Endothelial cell of hepatic sinusoid (primary cell): ENCODE results near the gene IKZF1.
"Not testable (repeated sequence)": the region's sequence is repeated elsewhere in the genome, so short reads cannot be mapped to it uniquely, and the experiment has no call there.

Experiments
- in situ Hi-C: cut with HindIII; loops from 2 replicates; pipeline ENCODE4 v1.10.0; 2017; ENCODE audit warnings: low sequenced_read_pairs

The IKZF1 gene

GRCh38 chr7:50332241-50333165, 28.0 kb downstream of the IKZF1 start:
- in situ Hi-C loops, result no loop called here

- in situ Hi-C loops, result no loop called here
Measured at GRCh38 chr7:50333221-50333651, 28.7 kb downstream of the IKZF1 start.

- in situ Hi-C loops, result no loop called here
Measured at GRCh38 chr7:50334341-50334994, 30.0 kb downstream of the IKZF1 start.

GRCh38 chr7:50335230-50335794, 30.8 kb downstream of the IKZF1 start:
- in situ Hi-C loops, result no loop called here

GRCh38 chr7:50335795-50336754, 31.6 kb downstream of the IKZF1 start:
- in situ Hi-C loops, result no loop called here

GRCh38 chr7:50336894-50337703, 32.6 kb downstream of the IKZF1 start:
- in situ Hi-C loops, result no loop called here

- in situ Hi-C loops, result not testable (repeated sequence)
Measured at GRCh38 chr7:50339472-50339871, 35.0 kb downstream of the IKZF1 start.

- in situ Hi-C loops, result no loop called here
Measured at GRCh38 chr7:50339990-50340500, 35.5 kb downstream of the IKZF1 start.

GRCh38 chr7:50341724-50342123, 37.2 kb downstream of the IKZF1 start:
- in situ Hi-C loops, result no loop called here

GRCh38 chr7:50342616-50343114, 38.1 kb downstream of the IKZF1 start:
- in situ Hi-C loops, result no loop called here

- in situ Hi-C loops, result loop anchor here (5.0 kb wide), 1 partner anchor 65 kb away; no protein-coding TSS in a partner anchor
Measured at GRCh38 chr7:50346545-50347497, 42.3 kb downstream of the IKZF1 start.

GRCh38 chr7:50347693-50348092, 43.2 kb downstream of the IKZF1 start:
- in situ Hi-C loops, result loop anchor here (5.0 kb wide), 1 partner anchor 65 kb away; no protein-coding TSS in a partner anchor

GRCh38 chr7:50348469-50349162, 44.1 kb downstream of the IKZF1 start:
- in situ Hi-C loops, result loop anchor here (5.0 kb wide), 1 partner anchor 64 kb away; no protein-coding TSS in a partner anchor

GRCh38 chr7:50349399-50349798, 44.9 kb downstream of the IKZF1 start:
- in situ Hi-C loops, result loop anchor here (5.0 kb wide), 1 partner anchor 63 kb away; no protein-coding TSS in a partner anchor

- in situ Hi-C loops, result loop anchor here (5.0 kb wide), 1 partner anchor 62 kb away; no protein-coding TSS in a partner anchor
Measured at GRCh38 chr7:50349963-50350944, 45.7 kb downstream of the IKZF1 start.

GRCh38 chr7:50351267-50351666, 46.8 kb downstream of the IKZF1 start:
- in situ Hi-C loops, result no loop called here
